CD4-positive, alpha-beta T cell (primary cell): ENCODE measurements around the gene SIGLEC10. TPM values are rescaled to one million over a fixed set of nuclear protein-coding genes. Genes with fewer than 3 reads are reported as not detected.

Experiments
- ATAC-seq: fragments of 200-7000 bp; cut with Tn5 transposase; one replicate; pipeline ENCODE4 v1.10.0; 2022; ENCODE audit warnings: mild to moderate bottlenecking; ENCODE audit not compliant: poor library complexity
- CTCF ChIA-PET: fragments of 350-600 bp; sonication (Branson Sonifier 250); formaldehyde crosslinking; loops from one replicate; lab custom pipeline; 2021; ENCODE audit warnings: antibody characterized with exemption, inconsistent platforms; lab: Charles Lee
- POLR2A ChIA-PET: fragments of 350-600 bp; sonication (Branson Sonifier 250); formaldehyde crosslinking; loops from one replicate; lab custom pipeline; 2021; ENCODE audit warnings: antibody characterized with exemption, inconsistent platforms; lab: Charles Lee
- DNase-seq, 14 experiments: peaks; one replicate each; pipeline ENCODE4 v3.0.0-alpha.2; 2013 to 2020; ENCODE audit warnings: mixed read lengths in 2 of 14
- H3K27ac ChIP-seq, 2 donors: one replicate each; pipeline versions ENCODE4 v1.5.1 to v1.7.0; 2013; ENCODE audit warnings: low read length in 2 of 2, low read depth in 1 of 2, mild to moderate bottlenecking in 1 of 2
- H3K27me3 ChIP-seq, 2 experiments: 1 replicate in 1 of 2; 2 replicates in 1 of 2; pipeline versions ENCODE4 v1.6.1 to v1.7.0; 2013; ENCODE audit warnings: low read length in 2 of 2, control low read depth in 1 of 2, mild to moderate bottlenecking in 1 of 2, moderate library complexity in 1 of 2; ENCODE audit not compliant: insufficient read depth in 2 of 2, control insufficient read depth in 1 of 2
- H3K36me3 ChIP-seq: one replicate; pipeline ENCODE4 v1.6.1; 2013; ENCODE audit warnings: low read length, control low read depth; ENCODE audit not compliant: insufficient read depth
- H3K4me1 ChIP-seq: one replicate; pipeline ENCODE4 v1.6.1; 2013; ENCODE audit warnings: low read length, control low read depth; ENCODE audit not compliant: insufficient read depth
- H3K4me3 ChIP-seq: one replicate; pipeline ENCODE4 v1.5.1; 2013; ENCODE audit warnings: mild to moderate bottlenecking, low read length, moderate library complexity
- H3K9me3 ChIP-seq, 2 experiments: 1 replicate in 1 of 2; 2 replicates in 1 of 2; pipeline versions ENCODE4 v1.6.1 to v1.7.0; 2013; ENCODE audit warnings: low read length in 2 of 2, mild to moderate bottlenecking in 2 of 2, control low read depth in 1 of 2, moderate library complexity in 1 of 2; ENCODE audit not compliant: control insufficient read depth in 1 of 2, insufficient read depth in 1 of 2
- H3K27ac Mint-ChIP-seq: one replicate; pipeline ENCODE4 v1.8.0; 2020; ENCODE audit warnings: mixed read lengths
- H3K27me3 Mint-ChIP-seq: one replicate; pipeline ENCODE4 v1.8.0; 2021; ENCODE audit warnings: mixed read lengths
- H3K36me3 Mint-ChIP-seq: one replicate; pipeline ENCODE4 v1.8.0; 2021; ENCODE audit warnings: low read depth, mixed read lengths
- H3K4me1 Mint-ChIP-seq: one replicate; pipeline ENCODE4 v1.8.0; 2021; ENCODE audit warnings: low read depth, mixed read lengths
- H3K4me3 Mint-ChIP-seq: one replicate; pipeline ENCODE4 v1.8.0; 2020; ENCODE audit warnings: mild to moderate bottlenecking, mixed read lengths
- H3K9me3 Mint-ChIP-seq: one replicate; pipeline ENCODE4 v1.8.0; 2020; ENCODE audit warnings: mixed read lengths
- intact Hi-C, 2 experiments: fragments of 100-400 bp; cut with DNase I in 1 of 2; cut with micrococcal nuclease in 1 of 2; formaldehyde crosslinking; loops; one replicate each; pipeline versions ENCODE4 v1.15.1 to v1.9.0; 2023 to 2025; cut with DNase I, micrococcal nuclease
- total RNA-seq, 174 experiments: library from RNA in 2 of 174; stranded (reverse) in 2 of 174; gene quantifications; one replicate each; pipeline ENCODE4 v1.2.3 and lab custom pipeline; 2021 to 2026
- TF ChIP-seq, protein P1 (sequence below): fragments of 200-600 bp; IDR thresholded peaks from one replicate; pipeline ENCODE4 v1.8.0; 2022; ENCODE audit warnings: antibody characterized with exemption, mild to moderate bottlenecking

SIGLEC10 gene
- total RNA-seq, 2 experiments from 2014 or later: 0.39 to 0.58 TPM

DNA sequence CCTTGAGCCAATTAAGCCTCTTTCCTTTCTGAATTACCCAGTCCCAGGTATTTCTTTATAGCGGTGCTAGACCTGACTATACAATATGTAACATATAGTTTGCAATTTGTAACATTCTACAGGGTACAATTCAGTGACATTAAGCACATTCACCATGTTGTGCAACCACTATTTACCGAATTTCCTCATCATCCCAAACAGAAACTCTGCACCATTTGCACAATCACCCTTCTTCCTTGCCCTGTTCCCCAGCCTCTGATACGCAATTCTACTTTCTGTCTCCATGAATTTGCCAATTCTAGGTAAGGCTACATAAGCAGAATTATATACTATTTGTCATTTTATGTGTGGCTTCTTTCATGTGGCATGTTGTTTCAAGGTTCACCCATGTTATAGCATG lies 13.7 kb upstream of the SIGLEC10 start:
- no peaks in the 10 kb centered on the region for H3K36me3 ChIP-seq
- Mint-ChIP-seq H3K9me3 (no peaks in the 10 kb centered on the region), H3K27ac (no peak overlapping the region), H3K36me3 (no peaks in the 10 kb centered on the region), H3K4me3 (no peak overlapping the region), H3K4me1 (no peaks in the 10 kb centered on the region), H3K27me3 (no peaks in the 10 kb centered on the region)
- no peaks in the 10 kb centered on the region for H3K27me3 ChIP-seq
- intact Hi-C loops: no loop called here
- H3K9me3 ChIP-seq: no peaks in the 10 kb centered on the region
- CTCF ChIA-PET: no interaction called here
- H3K4me1 ChIP-seq: no peaks in the 10 kb centered on the region
- POLR2A ChIA-PET: no interaction called here
- TF ChIP-seq, protein P1, sequence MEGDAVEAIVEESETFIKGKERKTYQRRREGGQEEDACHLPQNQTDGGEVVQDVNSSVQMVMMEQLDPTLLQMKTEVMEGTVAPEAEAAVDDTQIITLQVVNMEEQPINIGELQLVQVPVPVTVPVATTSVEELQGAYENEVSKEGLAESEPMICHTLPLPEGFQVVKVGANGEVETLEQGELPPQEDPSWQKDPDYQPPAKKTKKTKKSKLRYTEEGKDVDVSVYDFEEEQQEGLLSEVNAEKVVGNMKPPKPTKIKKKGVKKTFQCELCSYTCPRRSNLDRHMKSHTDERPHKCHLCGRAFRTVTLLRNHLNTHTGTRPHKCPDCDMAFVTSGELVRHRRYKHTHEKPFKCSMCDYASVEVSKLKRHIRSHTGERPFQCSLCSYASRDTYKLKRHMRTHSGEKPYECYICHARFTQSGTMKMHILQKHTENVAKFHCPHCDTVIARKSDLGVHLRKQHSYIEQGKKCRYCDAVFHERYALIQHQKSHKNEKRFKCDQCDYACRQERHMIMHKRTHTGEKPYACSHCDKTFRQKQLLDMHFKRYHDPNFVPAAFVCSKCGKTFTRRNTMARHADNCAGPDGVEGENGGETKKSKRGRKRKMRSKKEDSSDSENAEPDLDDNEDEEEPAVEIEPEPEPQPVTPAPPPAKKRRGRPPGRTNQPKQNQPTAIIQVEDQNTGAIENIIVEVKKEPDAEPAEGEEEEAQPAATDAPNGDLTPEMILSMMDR: no peak
- no peak overlapping the region for H3K4me3 ChIP-seq
- DNase-seq (peak in 2 of 14 experiments; percentile 47 to 50), ATAC-seq (no peak)
- H3K27ac ChIP-seq: no peak overlapping the region

DNA sequence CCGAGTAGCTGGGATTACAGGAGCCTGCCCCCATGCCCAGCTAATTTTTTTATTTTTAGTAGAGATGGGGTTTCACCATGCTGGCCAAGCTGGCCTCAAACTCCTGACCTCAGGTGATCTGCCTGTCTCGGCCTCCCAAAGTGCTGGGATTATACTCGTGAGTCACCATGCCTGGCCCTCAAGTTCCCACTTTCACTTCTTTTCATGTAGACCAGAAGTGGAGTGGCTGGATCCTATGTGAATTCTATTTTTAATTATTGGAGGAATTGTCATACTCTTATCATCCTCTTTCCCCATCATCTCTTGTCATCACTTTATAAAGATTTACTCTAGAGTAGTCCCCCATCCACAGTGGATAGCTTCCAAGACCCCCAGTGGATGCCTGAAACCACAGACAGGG lies 12.8 kb upstream of the SIGLEC10 start:
- ChIA-PET CTCF (no interaction called here), POLR2A (no interaction called here)
- DNase-seq (no peak), ATAC-seq (no peak)
- TF ChIP-seq, protein P1: no peak
- H3K4me1 Mint-ChIP-seq: no peaks in the 10 kb centered on the region
- H3K9me3 Mint-ChIP-seq: no peaks in the 10 kb centered on the region
- Histone ChIP-seq H3K4me1 (no peaks in the 10 kb centered on the region), H3K27me3 (no peaks in the 10 kb centered on the region), H3K9me3 (no peaks in the 10 kb centered on the region), H3K27ac (no peak overlapping the region), H3K4me3 (no peak overlapping the region), H3K36me3 (no peaks in the 10 kb centered on the region)
- H3K27ac Mint-ChIP-seq: no peak overlapping the region
- intact Hi-C loops: no loop called here
- H3K36me3 Mint-ChIP-seq: no peaks in the 10 kb centered on the region
- no peak overlapping the region for H3K4me3 Mint-ChIP-seq
- no peaks in the 10 kb centered on the region for H3K27me3 Mint-ChIP-seq

DNA sequence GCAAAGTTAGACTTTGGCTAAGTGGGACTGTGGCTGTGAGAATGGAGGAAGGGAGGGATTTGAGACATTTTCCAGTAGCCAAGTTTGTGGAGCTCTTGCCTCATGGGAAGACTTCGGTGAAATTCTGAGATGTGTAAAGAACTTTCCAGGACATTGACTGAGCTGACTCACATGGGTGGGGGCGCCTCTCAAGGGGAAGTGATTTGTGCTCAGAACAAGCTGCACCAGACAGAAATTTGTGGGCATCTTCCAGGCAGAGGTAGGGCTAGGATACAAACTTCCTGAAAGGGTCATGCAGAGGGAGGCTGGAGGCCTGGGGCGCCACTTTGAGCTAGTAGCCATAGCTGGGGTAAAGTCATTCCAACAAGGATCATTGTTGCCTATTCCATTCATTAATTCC lies 9.8 kb upstream of the SIGLEC10 start:
- Mint-ChIP-seq H3K27me3 (peaks cover 10% of the 10 kb centered on the region), H3K9me3 (no peaks in the 10 kb centered on the region), H3K36me3 (no peaks in the 10 kb centered on the region), H3K4me3 (no peak overlapping the region), H3K27ac (no peak overlapping the region), H3K4me1 (no peaks in the 10 kb centered on the region)
- Histone ChIP-seq H3K9me3 (peaks cover 0 to 5% of the 10 kb centered on the region in 2 experiments), H3K4me1 (no peaks in the 10 kb centered on the region), H3K27me3 (no peaks in the 10 kb centered on the region), H3K4me3 (no peak overlapping the region), H3K27ac (no peak overlapping the region), H3K36me3 (no peaks in the 10 kb centered on the region)
- POLR2A ChIA-PET: no interaction called here
- DNase-seq: peak in 2 of 14 experiments; percentile 56 to 61
- intact Hi-C loops: no loop called here
- CTCF ChIA-PET: no interaction called here
- ATAC-seq: no peak
- TF ChIP-seq, protein P1: no peak
